ENCODE measurements around the gene SMC6.

- no peak for TF ChIP-seq POLR2A (IDR thresholded peaks at IDR 0.05)
- no peak for TF ChIP-seq CTCF (IDR thresholded peaks at IDR 0.05)
Measured at GRCh38 chr2:17781482-17781881, 27.9 kb upstream of the SMC6 start.

Measured in prostate gland (tissue), 2 donors.